ENCODE results near the gene RNF169. TPM values are rescaled to one million over a fixed set of nuclear protein-coding genes. Genes with fewer than 3 reads are reported as not detected.

Gene RNF169
- total and polyA plus RNA-seq, 9 of the 15 experiments (the other 6 are each of a cell fraction or from before 2014, with no cell fraction given) = 0.68 to 18.1 (median 10.1) TPM

GRCh38 chr11:74749127-74749964 lies 697 bp downstream of the RNF169 start (continued):
- TF ChIP-seq FOXM1 (IDR thresholded peaks at IDR 0.05; ENCODE audit: low read depth) (no peak), FOXM1 (CRISPR knock-in tag; IDR thresholded peaks at IDR 0.05; ENCODE audit: low read depth) (peak; percentile 73; the same call in 1 of the 2 replicates), HDAC1 (IDR thresholded peaks at IDR 0.05) (peak in 1 of 2 experiments; percentile 76; a peak in 2 of 4 replicates), THRAP3 (IDR thresholded peaks at IDR 0.05; ENCODE audit: borderline replicate concordance) (no peak), ZNF23 (CRISPR knock-in tag; IDR thresholded peaks at IDR 0.05) (no peak), SUPT5H (IDR thresholded peaks at IDR 0.05) (no peak), HINFP (tag; conservative IDR thresholded peaks at IDR 0.05; ENCODE audit: low read depth) (no peak), CBX2 (IDR thresholded peaks at IDR 0.05; ENCODE audit: insufficient read depth, low read length, poor library complexity, severe bottlenecking) (no peak), CREB3L1 (IDR thresholded peaks at IDR 0.05; ENCODE audit: borderline replicate concordance, low read depth) (peak; percentile 42; the same call in 1 of the 2 replicates), RAD21 (CRISPR knock-in tag; conservative IDR thresholded peaks at IDR 0.05 in 1 of 2, IDR thresholded peaks at IDR 0.05 in 1 of 2) (no peak), USF1 (CRISPR knock-in tag; IDR thresholded peaks at IDR 0.05) (no peak), ZBTB40 (IDR thresholded peaks at IDR 0.05) (peak; percentile 60; the same call in 1 of the 2 replicates), ZBTB40 (CRISPR knock-in tag; IDR thresholded peaks at IDR 0.05) (peak; percentile 45), DIDO1 (tag; IDR thresholded peaks at IDR 0.05; ENCODE audit: low read depth) (no peak)

All from K562 (cell line).